Choroid plexus epithelial cell (primary cell): ENCODE results near the gene ARF3.

Experiments
- DNase-seq: peaks from one replicate; pipeline ENCODE4 v3.0.0-alpha.2; 2010; ENCODE audit warnings: low read depth
- H3K4me3 ChIP-seq: 2 replicates; pipeline ENCODE4 v1.5.1; 2011; ENCODE audit warnings: low read depth, mild to moderate bottlenecking, control low read depth, low read length, moderate library complexity
- TF ChIP-seq, protein P1 (sequence below): conservative IDR thresholded peaks from 2 replicates; pipeline ENCODE4 v1.5.1; 2011; ENCODE audit warnings: low read depth, mild to moderate bottlenecking, control low read depth, inconsistent platforms, low read length, moderate library complexity

The ARF3 gene

DNA sequence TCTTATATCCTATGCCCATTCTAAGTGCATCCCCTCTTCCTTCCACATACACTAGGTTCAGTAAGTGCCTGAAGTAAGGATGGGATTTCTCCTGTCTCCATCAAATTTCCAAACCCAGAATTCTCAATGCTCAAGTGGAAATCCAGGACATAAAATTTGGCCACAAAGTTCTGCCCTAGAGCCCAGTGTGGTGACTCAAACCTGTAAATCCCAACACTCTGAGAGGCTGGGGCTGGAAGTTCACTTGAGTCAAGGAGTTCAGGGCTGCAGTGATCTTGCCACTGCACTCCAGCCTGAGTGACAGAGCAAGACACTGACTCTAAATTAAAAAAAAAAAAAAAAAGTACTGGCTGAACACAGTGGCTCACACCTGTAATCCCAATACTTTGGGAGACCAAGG lies 4.5 kb upstream of the ARF3 start:
- TF ChIP-seq, protein P1, sequence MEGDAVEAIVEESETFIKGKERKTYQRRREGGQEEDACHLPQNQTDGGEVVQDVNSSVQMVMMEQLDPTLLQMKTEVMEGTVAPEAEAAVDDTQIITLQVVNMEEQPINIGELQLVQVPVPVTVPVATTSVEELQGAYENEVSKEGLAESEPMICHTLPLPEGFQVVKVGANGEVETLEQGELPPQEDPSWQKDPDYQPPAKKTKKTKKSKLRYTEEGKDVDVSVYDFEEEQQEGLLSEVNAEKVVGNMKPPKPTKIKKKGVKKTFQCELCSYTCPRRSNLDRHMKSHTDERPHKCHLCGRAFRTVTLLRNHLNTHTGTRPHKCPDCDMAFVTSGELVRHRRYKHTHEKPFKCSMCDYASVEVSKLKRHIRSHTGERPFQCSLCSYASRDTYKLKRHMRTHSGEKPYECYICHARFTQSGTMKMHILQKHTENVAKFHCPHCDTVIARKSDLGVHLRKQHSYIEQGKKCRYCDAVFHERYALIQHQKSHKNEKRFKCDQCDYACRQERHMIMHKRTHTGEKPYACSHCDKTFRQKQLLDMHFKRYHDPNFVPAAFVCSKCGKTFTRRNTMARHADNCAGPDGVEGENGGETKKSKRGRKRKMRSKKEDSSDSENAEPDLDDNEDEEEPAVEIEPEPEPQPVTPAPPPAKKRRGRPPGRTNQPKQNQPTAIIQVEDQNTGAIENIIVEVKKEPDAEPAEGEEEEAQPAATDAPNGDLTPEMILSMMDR = no peak
- DNase-seq = no peak
- no peak overlapping the region for H3K4me3 ChIP-seq

GRCh38 chr12:48961331-48961730 lies 4.0 kb upstream of the ARF3 start:
- H3K4me3 ChIP-seq = no peak overlapping the region
- TF ChIP-seq, protein P1 = no peak
- no peak for DNase-seq

GRCh38 chr12:48960834-48961233 lies 3.5 kb upstream of the ARF3 start:
- no peak overlapping the region for H3K4me3 ChIP-seq
- DNase-seq = no peak
- TF ChIP-seq, protein P1 = no peak

- TF ChIP-seq, protein P1 = no peak
- no peak overlapping the region for H3K4me3 ChIP-seq
- no peak for DNase-seq
Observed at GRCh38 chr12:48958049-48958388, 732 bp upstream of the ARF3 start.

DNA sequence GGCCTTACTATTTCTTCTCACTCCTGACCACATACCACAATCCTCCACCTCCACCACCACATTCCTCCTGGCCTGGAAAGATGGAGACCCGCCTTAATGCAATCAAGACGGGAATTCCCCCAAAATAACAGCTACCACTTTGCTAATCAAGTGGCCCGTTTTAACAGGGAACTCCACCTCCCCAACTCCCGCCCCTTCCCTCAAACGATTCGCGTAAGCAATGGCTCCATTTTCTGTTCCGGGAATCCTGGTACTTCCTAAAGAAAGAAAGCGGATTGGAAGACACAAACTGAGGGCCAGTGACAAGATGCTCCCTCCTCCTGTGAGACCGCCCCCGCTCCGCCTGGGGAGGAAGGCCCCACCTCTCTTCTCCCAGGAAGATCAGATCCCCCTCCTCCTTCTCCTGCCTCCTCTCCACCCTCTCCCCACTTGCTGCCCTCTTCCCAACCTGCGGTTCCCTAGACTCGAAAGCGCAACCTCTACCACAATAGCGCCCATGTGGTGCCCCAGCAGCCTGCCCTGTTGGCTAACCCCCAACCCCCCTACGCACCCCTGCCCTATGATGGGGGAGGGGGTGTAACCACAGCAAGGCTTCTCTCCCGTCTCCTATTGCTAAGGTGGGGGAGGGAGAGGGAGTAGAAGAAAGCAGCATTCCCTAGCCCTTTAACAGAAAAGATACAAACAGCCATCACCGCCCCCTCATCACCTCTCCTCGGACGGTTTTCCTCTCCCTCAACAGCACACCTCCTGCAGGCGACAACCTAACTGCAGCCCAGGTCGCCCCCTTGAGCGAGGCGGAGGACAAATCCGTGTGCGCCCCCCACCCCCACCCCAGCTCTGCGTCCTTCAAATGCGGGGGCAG lies 777 bp downstream of the ARF3 start:
- TF ChIP-seq, protein P1 = peak; percentile 26
- peak; percentile 98 for DNase-seq
- peak overlapping the region; percentile 99 for H3K4me3 ChIP-seq

DNA sequence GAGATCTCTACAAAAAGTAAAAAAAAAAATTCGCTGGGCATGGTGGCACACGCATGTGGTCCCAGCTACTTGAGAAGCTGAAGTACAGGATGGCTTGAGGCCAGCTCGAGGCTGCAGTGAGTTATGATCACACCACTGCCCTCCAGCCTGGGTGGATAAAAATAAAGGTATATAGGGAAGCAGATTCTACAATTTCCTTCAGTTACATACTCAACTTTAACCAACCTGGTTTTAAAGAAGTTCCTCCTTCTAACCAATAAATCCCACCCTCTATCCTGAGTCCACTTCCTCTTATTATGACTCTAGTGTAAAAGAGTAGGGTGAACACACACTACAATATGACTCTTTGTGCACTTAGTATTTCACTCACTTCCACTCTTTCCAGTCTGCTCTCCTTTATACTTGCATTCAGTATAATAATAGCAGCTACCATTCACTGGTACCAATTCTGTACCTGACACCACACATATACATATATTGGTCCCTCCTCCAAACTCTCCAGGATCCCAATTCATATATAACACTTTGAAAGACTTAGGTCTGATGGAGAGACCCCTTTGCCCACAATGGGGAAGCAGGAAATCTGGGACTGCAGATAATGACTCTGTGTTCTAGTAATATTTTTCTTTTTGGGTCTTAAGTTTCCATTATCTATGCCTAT lies 2.3 kb downstream of the ARF3 start:
- no peak for DNase-seq
- TF ChIP-seq, protein P1 = no peak
- no peak overlapping the region for H3K4me3 ChIP-seq
